Caki2 (cell line): ENCODE measurements around the gene ADAMTS16. TPM values are rescaled to one million over a fixed set of nuclear protein-coding genes. Genes with fewer than 3 reads are reported as not detected.

Experiments
- DNase-seq: peaks from one replicate; pipeline ENCODE4 v3.0.0-alpha.2; 2015; ENCODE audit warnings: low read depth
- in situ Hi-C: cut with HindIII; loops from 2 replicates; pipeline ENCODE4 v1.10.0; 2016; ENCODE audit warnings: low sequenced_read_pairs, low pct_unique_long_range_greater_than_20kb, mixed read lengths
- total RNA-seq: library from RNA; depleted of rRNA; stranded (reverse); fragments of >200 nt; shearing (Covaris generic); gene quantifications from 2 replicates; pipeline ENCODE4 v1.2.3, GENCODE V29; 2014; ENCODE audit warnings: low replicate concordance

The ADAMTS16 gene
- total RNA-seq, 1 experiment from 2014 or later: 15.6 TPM

GRCh38 chr5:5318426-5319190, 178.5 kb downstream of the ADAMTS16 start:
- no peak for DNase-seq
- in situ Hi-C loops: no loop called here

- no peak for DNase-seq
- in situ Hi-C loops: no loop called here
Measured at GRCh38 chr5:5320062-5320805, 180.1 kb downstream of the ADAMTS16 start.

GRCh38 chr5:5321137-5321536, 181.0 kb downstream of the ADAMTS16 start:
- in situ Hi-C loops: no loop called here

DNA sequence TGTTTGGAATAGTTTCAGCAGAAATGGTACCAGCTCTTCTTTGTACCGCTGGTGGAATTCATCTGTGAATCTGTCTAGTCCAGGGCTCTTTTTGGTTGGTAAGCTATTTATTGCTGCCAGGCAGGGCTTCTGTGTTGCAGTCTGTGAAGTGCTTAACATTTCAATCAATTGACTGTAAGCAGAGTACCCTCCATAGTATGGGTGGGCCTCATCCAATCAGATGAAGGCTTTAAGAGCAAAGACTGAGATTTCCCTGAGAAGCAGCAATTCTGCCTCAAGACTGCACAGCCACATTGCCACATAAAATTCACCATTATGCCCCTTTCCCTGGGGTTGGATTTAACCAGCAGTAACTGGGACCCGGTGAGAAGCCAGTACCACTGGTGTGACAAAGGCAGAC, 183.4 kb downstream of the ADAMTS16 start:
- in situ Hi-C loops: no loop called here
- DNase-seq: no peak

More at GRCh38 chr5:5321137-5321536, 181.0 kb downstream of the ADAMTS16 start:
- no peak for DNase-seq

GRCh38 chr5:5326115-5326758, 186.1 kb downstream of the ADAMTS16 start:
- DNase-seq: no peak
- in situ Hi-C loops: no loop called here

- no peak for DNase-seq
- in situ Hi-C loops: no loop called here
Measured at GRCh38 chr5:5327126-5327525, 187.0 kb downstream of the ADAMTS16 start.

DNA sequence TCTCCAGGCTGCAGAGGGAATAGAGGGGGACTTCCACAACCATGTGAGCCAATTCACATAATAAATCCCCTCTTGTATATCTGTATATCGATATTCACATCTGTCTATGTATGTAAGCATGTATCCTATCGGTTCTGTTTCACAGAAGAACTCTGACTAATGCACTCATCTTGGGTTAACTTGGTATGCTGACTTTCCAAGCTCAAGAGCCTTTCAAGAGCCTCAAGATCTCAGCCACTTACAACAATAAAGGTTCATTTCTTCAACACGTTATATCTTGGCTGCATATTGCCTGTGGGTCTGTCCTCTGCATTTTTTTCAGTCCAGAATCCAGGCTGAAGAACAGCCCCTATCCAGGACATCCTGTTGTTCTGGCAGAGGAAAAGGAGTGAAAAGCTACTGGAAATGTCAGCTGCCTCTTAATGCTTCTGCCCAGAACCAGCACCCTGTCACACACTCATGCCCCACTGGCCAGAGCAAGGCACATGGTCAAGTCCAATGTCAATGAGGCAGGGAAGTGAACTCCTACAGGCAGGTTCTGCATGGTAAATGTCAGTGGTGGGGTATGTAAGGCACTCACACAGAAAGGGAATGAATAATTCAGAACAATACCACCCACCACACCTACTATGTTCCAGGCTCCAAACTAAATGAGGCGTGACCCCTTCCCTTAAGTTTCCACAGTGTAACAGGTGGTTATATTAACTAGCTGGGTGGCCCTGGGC, 190.8 kb downstream of the ADAMTS16 start:
- in situ Hi-C loops: no loop called here
- peak; percentile 93 for DNase-seq

DNA sequence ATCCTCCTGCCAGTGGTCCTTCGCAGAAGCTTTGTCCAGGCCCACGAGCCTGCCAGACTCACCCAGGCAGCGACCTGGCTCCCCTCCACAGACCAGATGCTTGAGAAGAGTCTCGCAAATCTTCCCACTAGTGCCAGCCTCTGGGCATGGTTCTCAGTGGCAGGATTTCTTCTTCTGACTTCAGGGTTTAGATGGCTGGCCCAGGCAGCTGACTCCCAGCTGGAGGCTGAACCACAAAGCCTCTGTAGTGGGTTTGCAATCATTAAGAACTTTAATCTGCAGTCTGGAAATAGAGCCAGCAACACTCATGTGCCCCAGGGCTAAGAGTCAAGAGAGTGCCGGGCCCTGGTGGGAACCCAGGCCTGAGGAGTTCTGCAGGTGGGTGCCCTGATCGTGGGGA, 191.7 kb downstream of the ADAMTS16 start:
- peak; percentile 35 for DNase-seq

GRCh38 chr5:5332287-5332686, 192.2 kb downstream of the ADAMTS16 start:
- no peak for DNase-seq
- in situ Hi-C loops: no loop called here

More for the DNA sequence above, 191.7 kb downstream of the ADAMTS16 start:
- in situ Hi-C loops: no loop called here

- no peak for DNase-seq
- in situ Hi-C loops: no loop called here
Measured at GRCh38 chr5:5335107-5335506, 195.0 kb downstream of the ADAMTS16 start.

- DNase-seq: peak; percentile 99
- in situ Hi-C loops: no loop called here
Measured at GRCh38 chr5:5335700-5336264, 195.7 kb downstream of the ADAMTS16 start.

DNA sequence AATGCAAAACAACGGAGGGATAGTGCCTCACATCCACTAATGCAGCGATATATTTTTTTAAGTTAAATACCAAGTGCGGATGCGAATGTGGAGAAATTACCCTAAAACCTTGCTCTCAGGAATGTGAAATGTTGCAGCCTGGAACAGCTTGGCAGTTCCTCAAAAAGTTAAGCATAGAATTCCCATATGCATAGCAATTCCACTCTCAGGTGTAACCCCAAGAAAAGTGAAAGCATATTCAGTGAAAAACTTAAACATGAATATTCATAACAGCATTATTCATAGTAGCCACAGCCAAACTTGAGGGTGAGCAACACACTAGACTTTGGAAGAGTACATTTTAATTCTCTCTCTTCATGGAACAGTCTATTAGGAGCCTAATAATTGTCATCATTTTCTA, 199.1 kb downstream of the ADAMTS16 start:
- DNase-seq: no peak
- in situ Hi-C loops: no loop called here

- in situ Hi-C loops: no loop called here
- peak; percentile 91 for DNase-seq
Measured at GRCh38 chr5:5340206-5340729, 200.1 kb downstream of the ADAMTS16 start.

DNA sequence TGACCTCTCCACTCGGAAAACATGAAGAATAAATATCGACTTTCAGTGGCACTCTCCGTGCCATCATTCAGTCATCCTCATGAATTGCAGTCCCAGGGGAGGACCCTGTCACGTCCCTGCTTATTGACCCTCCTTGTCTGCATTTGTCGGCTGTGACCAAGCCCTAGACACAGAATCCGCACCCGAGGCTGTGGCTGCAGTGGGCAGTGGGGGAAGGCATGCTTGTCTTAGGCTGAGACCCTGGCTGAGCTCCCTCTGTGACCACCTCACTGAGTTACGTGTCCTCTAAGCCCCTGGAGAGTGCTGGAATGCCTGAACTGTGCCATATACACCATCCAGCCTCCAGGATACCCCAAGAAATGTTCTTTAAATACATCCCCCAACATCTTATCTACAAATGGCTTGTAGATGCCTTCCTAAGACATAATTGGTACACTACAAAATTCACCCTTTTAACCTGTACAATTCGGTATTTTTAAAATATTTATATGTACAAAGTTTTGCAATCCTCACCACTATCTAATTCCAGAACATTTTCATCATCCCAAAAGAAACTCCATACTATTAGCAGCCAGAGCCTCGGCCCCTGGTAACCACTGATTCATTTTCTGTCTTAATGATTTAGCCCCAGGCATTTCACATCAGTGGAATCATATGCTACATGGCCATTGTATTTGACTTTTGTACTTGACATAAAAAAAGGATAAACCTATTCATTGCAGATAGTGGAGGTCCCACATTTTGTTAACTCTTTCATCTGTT, 201.6 kb downstream of the ADAMTS16 start:
- DNase-seq: no peak
- in situ Hi-C loops: no loop called here

DNA sequence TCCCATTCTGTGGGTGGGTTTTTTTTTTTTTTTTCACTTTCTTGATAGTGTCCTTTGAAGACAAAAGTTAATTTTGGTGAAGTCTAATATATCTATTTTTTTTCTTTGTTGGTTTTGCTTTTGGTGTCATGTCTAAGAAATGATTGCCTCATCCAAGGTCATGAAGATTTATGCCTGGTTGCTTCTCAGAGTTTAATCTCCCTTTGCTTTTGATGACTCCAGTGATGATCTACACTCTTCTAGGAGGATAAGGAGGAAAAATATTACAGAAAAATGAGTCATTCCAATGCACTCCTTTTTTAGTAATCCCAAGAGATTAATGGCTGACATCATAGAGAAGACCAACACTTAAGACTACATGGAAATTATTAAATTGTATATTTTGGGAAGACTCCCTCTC, 202.7 kb downstream of the ADAMTS16 start:
- DNase-seq: peak; percentile 64

GRCh38 chr5:5343568-5343967, 203.4 kb downstream of the ADAMTS16 start:
- DNase-seq: no peak
- in situ Hi-C loops: no loop called here

More for the DNA sequence above, 202.7 kb downstream of the ADAMTS16 start:
- in situ Hi-C loops: no loop called here

DNA sequence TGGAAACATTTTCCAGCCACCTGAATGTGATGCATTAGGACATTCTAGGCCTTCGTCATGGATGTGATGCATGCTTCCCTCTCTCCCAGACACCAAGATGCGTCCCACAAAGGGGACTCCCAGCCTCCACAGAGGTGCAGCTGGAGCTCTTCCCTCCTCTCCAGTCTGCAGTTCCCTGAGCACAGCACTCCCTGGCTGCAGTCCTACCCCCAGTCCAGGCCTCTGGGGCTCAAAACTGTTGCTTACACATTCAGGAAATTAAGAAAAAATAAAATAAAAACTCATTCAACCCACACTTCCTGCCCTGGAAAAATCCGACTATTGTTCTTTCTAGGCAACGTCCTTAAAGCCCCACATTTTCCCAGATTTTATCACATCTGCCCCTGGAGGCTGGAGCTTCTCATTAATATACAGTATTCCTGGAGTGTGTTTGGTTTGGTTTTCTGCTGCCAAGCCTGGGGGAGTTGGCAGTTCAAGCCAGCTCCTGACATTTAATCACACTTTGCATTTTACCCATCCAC, 204.0 kb downstream of the ADAMTS16 start:
- in situ Hi-C loops: no loop called here

More for the DNA sequence above, 204.0 kb downstream of the ADAMTS16 start:
- no peak for DNase-seq
